ENCODE data around the gene HBZ. TPM values are rescaled to one million over a fixed set of nuclear protein-coding genes. Genes with fewer than 3 reads are reported as not detected.

HBZ gene
- total RNA-seq, 4 donors from 2014 or later, result not detected

GRCh38 chr16:129075-129474 is 23.4 kb upstream of the HBZ start:
- 93 to 96% methylated on average over 2 of the region's 2 CpGs for WGBS, 2 donors
- no peak for DNase-seq (ENCODE audit: low spot score in 2 of 2)
- H3K4me3 ChIP-seq (ENCODE audit: low read depth, poor library complexity, severe bottlenecking), result no peak overlapping the region
- intact Hi-C loops (cut with DNase I; ENCODE audit: low total_unique reads), result no loop called here
- TF ChIP-seq POLR2A (IDR thresholded peaks at IDR 0.05), result no peak
- no peak for TF ChIP-seq CTCF (IDR thresholded peaks at IDR 0.05)

GRCh38 chr16:130533-131173 is 21.8 kb upstream of the HBZ start:
- intact Hi-C loops (cut with DNase I; ENCODE audit: low total_unique reads), result no loop called here
- no peak for DNase-seq (ENCODE audit: low spot score in 2 of 2)
- WGBS, 2 donors, result 94% methylated on average over 15 of the region's 15 CpGs
- TF ChIP-seq CTCF (IDR thresholded peaks at IDR 0.05), result no peak
- H3K4me3 ChIP-seq (ENCODE audit: low read depth, poor library complexity, severe bottlenecking), result no peak overlapping the region

- intact Hi-C loops (cut with DNase I; ENCODE audit: low total_unique reads), result no loop called here
- no peak overlapping the region for H3K4me3 ChIP-seq (ENCODE audit: low read depth, poor library complexity, severe bottlenecking)
- DNase-seq (ENCODE audit: low spot score in 2 of 2), result no peak
- TF ChIP-seq POLR2A (IDR thresholded peaks at IDR 0.05) (no peak), CTCF (IDR thresholded peaks at IDR 0.05) (no peak)
- WGBS, 2 donors, result 96% methylated on average over 7 of the region's 7 CpGs
These were observed 20.3 kb upstream of the HBZ start for GRCh38 chr16:132120-132519.

- H3K4me3 ChIP-seq (ENCODE audit: low read depth, poor library complexity, severe bottlenecking), result no peak overlapping the region
- no peak for DNase-seq (ENCODE audit: low spot score in 2 of 2)
- no peak for TF ChIP-seq CTCF (IDR thresholded peaks at IDR 0.05)
- TF ChIP-seq POLR2A (IDR thresholded peaks at IDR 0.05), result no peak
- intact Hi-C loops (cut with DNase I; ENCODE audit: low total_unique reads), result no loop called here
- WGBS, 2 donors, result 94 to 99% methylated on average over 2 of the region's 2 CpGs
These were observed 18.7 kb upstream of the HBZ start for GRCh38 chr16:133716-134115.

GRCh38 chr16:138049-138417 is 14.4 kb upstream of the HBZ start:
- DNase-seq (ENCODE audit: low spot score in 2 of 2), result no peak
- intact Hi-C loops (cut with DNase I; ENCODE audit: low total_unique reads), result no loop called here
- WGBS, 2 donors, result 1 to 5% methylated on average over 25 to 27 of the region's 30 CpGs

More at GRCh38 chr16:138049-138417, 14.4 kb upstream of the HBZ start:
- H3K4me3 ChIP-seq (ENCODE audit: low read depth, poor library complexity, severe bottlenecking), result peak overlapping the region; percentile 77
- no peak for TF ChIP-seq POLR2A (IDR thresholded peaks at IDR 0.05)
- no peak for TF ChIP-seq CTCF (IDR thresholded peaks at IDR 0.05)
